ENCODE measurements around the gene SHH.

DNA sequence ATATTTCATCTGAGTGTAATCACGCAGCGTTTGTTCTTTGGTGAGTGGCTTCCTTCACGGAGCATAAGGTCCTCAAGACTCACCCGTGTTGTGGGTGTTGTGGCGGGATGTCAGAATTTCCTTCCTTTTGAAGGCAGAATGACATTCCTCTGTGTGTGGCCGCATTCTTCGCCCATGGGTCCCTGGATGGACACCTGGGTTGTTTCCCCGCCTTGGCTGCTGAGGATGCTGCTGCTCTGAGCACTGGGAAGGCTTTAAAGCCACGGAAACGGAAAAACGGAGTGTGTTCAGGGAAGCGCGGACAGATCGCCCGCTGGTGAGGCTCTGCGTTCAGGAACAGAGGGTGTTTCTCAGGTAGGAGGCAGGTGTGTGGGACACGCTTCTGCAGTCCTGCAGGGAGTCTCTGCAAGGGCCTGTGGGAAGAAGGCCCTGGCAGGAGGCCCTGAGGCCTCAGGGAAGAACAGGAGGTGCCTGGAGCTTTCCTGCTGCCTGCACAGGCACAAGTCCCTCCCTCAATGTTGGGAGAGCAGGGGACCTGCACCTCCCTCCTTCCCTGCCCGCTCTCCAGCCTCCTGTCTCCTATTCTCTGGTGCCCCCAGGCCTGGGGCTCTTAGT lies 35.7 kb upstream of the SHH start:
- TF ChIP-seq, protein P1, sequence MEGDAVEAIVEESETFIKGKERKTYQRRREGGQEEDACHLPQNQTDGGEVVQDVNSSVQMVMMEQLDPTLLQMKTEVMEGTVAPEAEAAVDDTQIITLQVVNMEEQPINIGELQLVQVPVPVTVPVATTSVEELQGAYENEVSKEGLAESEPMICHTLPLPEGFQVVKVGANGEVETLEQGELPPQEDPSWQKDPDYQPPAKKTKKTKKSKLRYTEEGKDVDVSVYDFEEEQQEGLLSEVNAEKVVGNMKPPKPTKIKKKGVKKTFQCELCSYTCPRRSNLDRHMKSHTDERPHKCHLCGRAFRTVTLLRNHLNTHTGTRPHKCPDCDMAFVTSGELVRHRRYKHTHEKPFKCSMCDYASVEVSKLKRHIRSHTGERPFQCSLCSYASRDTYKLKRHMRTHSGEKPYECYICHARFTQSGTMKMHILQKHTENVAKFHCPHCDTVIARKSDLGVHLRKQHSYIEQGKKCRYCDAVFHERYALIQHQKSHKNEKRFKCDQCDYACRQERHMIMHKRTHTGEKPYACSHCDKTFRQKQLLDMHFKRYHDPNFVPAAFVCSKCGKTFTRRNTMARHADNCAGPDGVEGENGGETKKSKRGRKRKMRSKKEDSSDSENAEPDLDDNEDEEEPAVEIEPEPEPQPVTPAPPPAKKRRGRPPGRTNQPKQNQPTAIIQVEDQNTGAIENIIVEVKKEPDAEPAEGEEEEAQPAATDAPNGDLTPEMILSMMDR (conservative IDR thresholded peaks at IDR 0.05; ENCODE audit: low read depth, low read length): no peak
- TF ChIP-seq EZH2 (IDR thresholded peaks at IDR 0.05; ENCODE audit: low read length, unreplicated experiment): no peak
